Liver (tissue), 9 donors: ENCODE measurements around the gene BRSK1. TPM values are rescaled to one million over a fixed set of nuclear protein-coding genes. Genes with fewer than 3 reads are reported as not detected.

Experiments
- DNase-seq: peaks from one replicate; pipeline ENCODE4 v3.0.0-alpha.2; 2017; ENCODE audit warnings: low spot score
- H3K27ac ChIP-seq, 2 donors: one replicate each; pipeline ENCODE4 v1.7.0; 2013; ENCODE audit warnings: inconsistent platforms in 2 of 2, low read length in 2 of 2, control low read depth in 1 of 2, low read depth in 1 of 2, mild to moderate bottlenecking in 1 of 2
- H3K27me3 ChIP-seq, 4 donors: one replicate each; pipeline versions ENCODE4 v1.6.1 to v1.7.0; 2013; ENCODE audit warnings: low read length in 3 of 4, inconsistent platforms in 1 of 4, mild to moderate bottlenecking in 1 of 4, moderate library complexity in 1 of 4; ENCODE audit not compliant: control insufficient read depth in 4 of 4, insufficient read depth in 4 of 4
- H3K36me3 ChIP-seq, 4 donors: one replicate each; pipeline versions ENCODE4 v1.6.1 to v1.7.0; 2013; ENCODE audit warnings: low read length in 3 of 4, mild to moderate bottlenecking in 3 of 4, low read depth in 1 of 4, moderate library complexity in 1 of 4; ENCODE audit not compliant: control insufficient read depth in 4 of 4, insufficient read depth in 3 of 4
- H3K4me1 ChIP-seq, 4 donors: one replicate each; pipeline versions ENCODE4 v1.6.1 to v1.7.0; 2013; ENCODE audit warnings: low read length in 3 of 4, mild to moderate bottlenecking in 3 of 4, moderate library complexity in 1 of 4; ENCODE audit not compliant: control insufficient read depth in 4 of 4, insufficient read depth in 4 of 4
- H3K4me3 ChIP-seq, 3 donors: one replicate each; pipeline versions ENCODE4 v1.6.1 to v1.7.0; 2013; ENCODE audit warnings: low read length in 3 of 3, control low read depth in 1 of 3, low read depth in 1 of 3, mild to moderate bottlenecking in 1 of 3
- H3K9ac ChIP-seq, 2 donors: one replicate each; pipeline ENCODE4 v1.7.0; 2013; ENCODE audit warnings: low read length in 2 of 2, mild to moderate bottlenecking in 2 of 2, moderate library complexity in 2 of 2, control low read depth in 1 of 2, low read depth in 1 of 2
- H3K9me3 ChIP-seq, 4 donors: one replicate each; pipeline versions ENCODE4 v1.6.1 to v1.7.0; 2013; ENCODE audit warnings: low read length in 3 of 4; ENCODE audit not compliant: control insufficient read depth in 4 of 4
- EGR1 ChIP-seq, 2 donors: IDR thresholded peaks; 2 replicates each; pipeline ENCODE4 v1.6.1; 2016 to 2018; ENCODE audit warnings: antibody characterized with exemption in 2 of 2, low read depth in 2 of 2
- FOXA1 ChIP-seq: IDR thresholded peaks from 2 replicates; pipeline ENCODE4 v1.6.1; 2016; ENCODE audit warnings: antibody characterized with exemption
- FOXA2 ChIP-seq: IDR thresholded peaks from 2 replicates; pipeline ENCODE4 v1.6.1; 2016; ENCODE audit warnings: antibody characterized with exemption
- GABPA ChIP-seq, 2 donors: IDR thresholded peaks in 1 of 2; conservative IDR thresholded peaks in 1 of 2; 2 replicates each; pipeline ENCODE4 v1.6.1; 2016; ENCODE audit warnings: antibody characterized with exemption in 2 of 2, mild to moderate bottlenecking in 1 of 2, moderate library complexity in 1 of 2
- HNF4A ChIP-seq, 2 donors: conservative IDR thresholded peaks; 2 replicates each; pipeline ENCODE4 v1.6.1; 2016; ENCODE audit warnings: antibody characterized with exemption in 2 of 2, mild to moderate bottlenecking in 2 of 2
- HNF4G ChIP-seq: IDR thresholded peaks from 2 replicates; pipeline ENCODE4 v1.6.1; 2016; ENCODE audit warnings: antibody characterized with exemption
- JUND ChIP-seq, 2 donors: IDR thresholded peaks; 2 replicates each; pipeline ENCODE4 v1.6.1; 2016; ENCODE audit warnings: antibody characterized with exemption in 2 of 2
- NR2F2 ChIP-seq: IDR thresholded peaks from 2 replicates; pipeline ENCODE4 v1.6.1; 2016; ENCODE audit warnings: antibody characterized with exemption
- RAD21 ChIP-seq, 2 donors: IDR thresholded peaks; 2 replicates each; pipeline ENCODE4 v1.6.1; 2016; ENCODE audit warnings: antibody characterized with exemption in 2 of 2, mild to moderate bottlenecking in 2 of 2
- RXRA ChIP-seq, 2 donors: IDR thresholded peaks; 2 replicates each; pipeline ENCODE4 v1.6.1; 2017 to 2018; ENCODE audit warnings: antibody characterized with exemption in 2 of 2, mild to moderate bottlenecking in 1 of 2
- SP1 ChIP-seq: IDR thresholded peaks from 2 replicates; pipeline ENCODE4 v1.6.1; 2018; ENCODE audit warnings: antibody characterized with exemption, mild to moderate bottlenecking
- TAF1 ChIP-seq: conservative IDR thresholded peaks from 2 replicates; pipeline ENCODE4 v1.6.1; 2016; ENCODE audit warnings: antibody characterized with exemption, mild to moderate bottlenecking
- YY1 ChIP-seq: IDR thresholded peaks from 2 replicates; pipeline ENCODE4 v1.6.1; 2016; ENCODE audit warnings: antibody characterized with exemption, mild to moderate bottlenecking
- WGBS: extraction: QIAGEN DNeasy Blood & Tissue Kit; methylation state at CpG from one replicate; pipeline ENCODE4 v1.1.7; 2013; 5-methylcytosine and 5-hydroxymethylcytosine counted together
- polyA plus RNA-seq, 2 donors: library from polyadenylated mRNA; stranded (reverse) in 1 of 2; unstranded in 1 of 2; fragments of 200-250 nt in 1 of 2; fragments of >200 nt in 1 of 2; fragmentation: Nextera tagmentation in 1 of 2; extraction: Ambion mirVana in 1 of 2; gene quantifications; one replicate each; pipeline versions ENCODE4 v1.2.1 to v1.2.3, GENCODE V29; 2013 to 2015
- total RNA-seq, 2 donors: library from RNA; depleted of rRNA; stranded (reverse); fragments of >200 nt; gene quantifications; one replicate each; pipeline ENCODE4 v1.2.3, GENCODE V29; 2014
- TF ChIP-seq, protein P1 (sequence below): IDR thresholded peaks from 2 replicates; pipeline ENCODE4 v1.6.1; 2016; ENCODE audit warnings: antibody characterized with exemption
- TF ChIP-seq, protein P2 (sequence below): fragments of 150-350 bp; IDR thresholded peaks from 2 replicates; pipeline ENCODE4 v1.5.1; 2017; ENCODE audit warnings: improper control_type of control experiment, low read depth, low read length; ENCODE audit not compliant: missing input control
- TF ChIP-seq, protein P3 (sequence below): IDR thresholded peaks from 2 replicates; pipeline ENCODE4 v1.6.1; 2016; ENCODE audit warnings: antibody characterized with exemption
- TF ChIP-seq, protein P4 (sequence below): IDR thresholded peaks from 2 replicates; pipeline ENCODE4 v1.6.1; 2016; ENCODE audit warnings: antibody characterized with exemption
- TF ChIP-seq, protein P5 (sequence below): IDR thresholded peaks from 2 replicates; pipeline ENCODE4 v1.6.1; 2016; ENCODE audit warnings: antibody characterized with exemption, mild to moderate bottlenecking
- donor health status: healthy.
- donor health status: healthy.
- donor health status: healthy.
- donor health status: healthy.
- donor health status: healthy.

BRSK1 gene
- total and polyA plus RNA-seq, 4 donors, result 0.10 to 0.65 (median 0.42) TPM; not detected in 1

DNA sequence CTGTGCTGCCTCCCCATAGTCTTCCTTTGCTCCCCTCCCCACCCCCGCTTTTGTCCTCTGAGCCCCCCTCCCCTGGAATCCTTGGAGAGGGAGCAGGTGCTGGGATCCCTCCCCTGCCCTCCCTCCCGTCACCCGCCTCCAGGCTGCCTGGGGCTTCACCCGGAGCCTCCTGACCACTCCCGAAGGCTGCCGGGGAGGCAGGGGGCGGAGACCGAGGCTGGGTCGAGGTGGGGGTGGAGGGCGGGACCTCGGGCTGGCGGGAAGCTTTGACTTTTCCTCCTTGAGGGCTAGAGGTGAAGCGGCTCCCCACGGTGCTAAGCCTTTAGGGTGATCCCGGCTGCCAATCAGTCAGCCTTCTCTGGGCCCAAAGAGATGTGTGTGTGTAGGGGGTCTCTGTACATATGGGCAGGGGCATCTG, 57.4 kb downstream of the BRSK1 start:
- no peak overlapping the region for H3K27ac ChIP-seq
- WGBS, result 27% methylated on average over 15 of the region's 15 CpGs
- no peaks in the 10 kb centered on the region for H3K9me3 ChIP-seq
- peak overlapping the region in 1 of 3 donors; percentile 74 for H3K4me3 ChIP-seq
- H3K36me3 ChIP-seq, result peaks cover 0 to 8% (median 1%) of the 10 kb centered on the region in 4 donors
- TF ChIP-seq FOXA1 (no peak), NR2F2 (no peak), YY1 (no peak), JUND (IDR thresholded peaks at IDR 0.05) (no peak), GABPA (IDR thresholded peaks at IDR 0.05 in 1 of 2, conservative IDR thresholded peaks at IDR 0.05 in 1 of 2) (no peak), RAD21 (IDR thresholded peaks at IDR 0.05) (no peak), FOXA2 (no peak), SP1 (no peak), HNF4G (no peak), EGR1 (IDR thresholded peaks at IDR 0.05; ENCODE audit: low read depth in 2 of 2) (no peak), RXRA (IDR thresholded peaks at IDR 0.05) (no peak), HNF4A (conservative IDR thresholded peaks at IDR 0.05) (no peak), TAF1 (no peak)
- TF ChIP-seq, protein P1, sequence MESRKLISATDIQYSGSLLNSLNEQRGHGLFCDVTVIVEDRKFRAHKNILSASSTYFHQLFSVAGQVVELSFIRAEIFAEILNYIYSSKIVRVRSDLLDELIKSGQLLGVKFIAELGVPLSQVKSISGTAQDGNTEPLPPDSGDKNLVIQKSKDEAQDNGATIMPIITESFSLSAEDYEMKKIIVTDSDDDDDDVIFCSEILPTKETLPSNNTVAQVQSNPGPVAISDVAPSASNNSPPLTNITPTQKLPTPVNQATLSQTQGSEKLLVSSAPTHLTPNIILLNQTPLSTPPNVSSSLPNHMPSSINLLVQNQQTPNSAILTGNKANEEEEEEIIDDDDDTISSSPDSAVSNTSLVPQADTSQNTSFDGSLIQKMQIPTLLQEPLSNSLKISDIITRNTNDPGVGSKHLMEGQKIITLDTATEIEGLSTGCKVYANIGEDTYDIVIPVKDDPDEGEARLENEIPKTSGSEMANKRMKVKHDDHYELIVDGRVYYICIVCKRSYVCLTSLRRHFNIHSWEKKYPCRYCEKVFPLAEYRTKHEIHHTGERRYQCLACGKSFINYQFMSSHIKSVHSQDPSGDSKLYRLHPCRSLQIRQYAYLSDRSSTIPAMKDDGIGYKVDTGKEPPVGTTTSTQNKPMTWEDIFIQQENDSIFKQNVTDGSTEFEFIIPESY, result no peak
- TF ChIP-seq, protein P2, sequence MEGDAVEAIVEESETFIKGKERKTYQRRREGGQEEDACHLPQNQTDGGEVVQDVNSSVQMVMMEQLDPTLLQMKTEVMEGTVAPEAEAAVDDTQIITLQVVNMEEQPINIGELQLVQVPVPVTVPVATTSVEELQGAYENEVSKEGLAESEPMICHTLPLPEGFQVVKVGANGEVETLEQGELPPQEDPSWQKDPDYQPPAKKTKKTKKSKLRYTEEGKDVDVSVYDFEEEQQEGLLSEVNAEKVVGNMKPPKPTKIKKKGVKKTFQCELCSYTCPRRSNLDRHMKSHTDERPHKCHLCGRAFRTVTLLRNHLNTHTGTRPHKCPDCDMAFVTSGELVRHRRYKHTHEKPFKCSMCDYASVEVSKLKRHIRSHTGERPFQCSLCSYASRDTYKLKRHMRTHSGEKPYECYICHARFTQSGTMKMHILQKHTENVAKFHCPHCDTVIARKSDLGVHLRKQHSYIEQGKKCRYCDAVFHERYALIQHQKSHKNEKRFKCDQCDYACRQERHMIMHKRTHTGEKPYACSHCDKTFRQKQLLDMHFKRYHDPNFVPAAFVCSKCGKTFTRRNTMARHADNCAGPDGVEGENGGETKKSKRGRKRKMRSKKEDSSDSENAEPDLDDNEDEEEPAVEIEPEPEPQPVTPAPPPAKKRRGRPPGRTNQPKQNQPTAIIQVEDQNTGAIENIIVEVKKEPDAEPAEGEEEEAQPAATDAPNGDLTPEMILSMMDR, result no peak
- TF ChIP-seq, protein P3, sequence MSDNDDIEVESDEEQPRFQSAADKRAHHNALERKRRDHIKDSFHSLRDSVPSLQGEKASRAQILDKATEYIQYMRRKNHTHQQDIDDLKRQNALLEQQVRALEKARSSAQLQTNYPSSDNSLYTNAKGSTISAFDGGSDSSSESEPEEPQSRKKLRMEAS, result no peak
- TF ChIP-seq, protein P4, sequence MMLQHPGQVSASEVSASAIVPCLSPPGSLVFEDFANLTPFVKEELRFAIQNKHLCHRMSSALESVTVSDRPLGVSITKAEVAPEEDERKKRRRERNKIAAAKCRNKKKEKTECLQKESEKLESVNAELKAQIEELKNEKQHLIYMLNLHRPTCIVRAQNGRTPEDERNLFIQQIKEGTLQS, result no peak
- TF ChIP-seq, protein P5, sequence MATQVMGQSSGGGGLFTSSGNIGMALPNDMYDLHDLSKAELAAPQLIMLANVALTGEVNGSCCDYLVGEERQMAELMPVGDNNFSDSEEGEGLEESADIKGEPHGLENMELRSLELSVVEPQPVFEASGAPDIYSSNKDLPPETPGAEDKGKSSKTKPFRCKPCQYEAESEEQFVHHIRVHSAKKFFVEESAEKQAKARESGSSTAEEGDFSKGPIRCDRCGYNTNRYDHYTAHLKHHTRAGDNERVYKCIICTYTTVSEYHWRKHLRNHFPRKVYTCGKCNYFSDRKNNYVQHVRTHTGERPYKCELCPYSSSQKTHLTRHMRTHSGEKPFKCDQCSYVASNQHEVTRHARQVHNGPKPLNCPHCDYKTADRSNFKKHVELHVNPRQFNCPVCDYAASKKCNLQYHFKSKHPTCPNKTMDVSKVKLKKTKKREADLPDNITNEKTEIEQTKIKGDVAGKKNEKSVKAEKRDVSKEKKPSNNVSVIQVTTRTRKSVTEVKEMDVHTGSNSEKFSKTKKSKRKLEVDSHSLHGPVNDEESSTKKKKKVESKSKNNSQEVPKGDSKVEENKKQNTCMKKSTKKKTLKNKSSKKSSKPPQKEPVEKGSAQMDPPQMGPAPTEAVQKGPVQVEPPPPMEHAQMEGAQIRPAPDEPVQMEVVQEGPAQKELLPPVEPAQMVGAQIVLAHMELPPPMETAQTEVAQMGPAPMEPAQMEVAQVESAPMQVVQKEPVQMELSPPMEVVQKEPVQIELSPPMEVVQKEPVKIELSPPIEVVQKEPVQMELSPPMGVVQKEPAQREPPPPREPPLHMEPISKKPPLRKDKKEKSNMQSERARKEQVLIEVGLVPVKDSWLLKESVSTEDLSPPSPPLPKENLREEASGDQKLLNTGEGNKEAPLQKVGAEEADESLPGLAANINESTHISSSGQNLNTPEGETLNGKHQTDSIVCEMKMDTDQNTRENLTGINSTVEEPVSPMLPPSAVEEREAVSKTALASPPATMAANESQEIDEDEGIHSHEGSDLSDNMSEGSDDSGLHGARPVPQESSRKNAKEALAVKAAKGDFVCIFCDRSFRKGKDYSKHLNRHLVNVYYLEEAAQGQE, result no peak
- peak; percentile 81 for DNase-seq
- no peaks in the 10 kb centered on the region for H3K27me3 ChIP-seq
- H3K4me1 ChIP-seq, result peaks cover 8 to 18% (median 11%) of the 10 kb centered on the region in 4 donors
- no peak overlapping the region for H3K9ac ChIP-seq
